HG02852 (cell line): Measurements from ENCODE around the gene CDK4.

Experiments
- ATAC-seq: cut with Tn5 transposase; IDR thresholded peaks from one replicate; pipeline ENCODE4 v1.9.1; 2021; ENCODE audit warnings: mild to moderate bottlenecking, moderate library complexity; ENCODE audit not compliant: unreplicated experiment

The CDK4 gene

DNA sequence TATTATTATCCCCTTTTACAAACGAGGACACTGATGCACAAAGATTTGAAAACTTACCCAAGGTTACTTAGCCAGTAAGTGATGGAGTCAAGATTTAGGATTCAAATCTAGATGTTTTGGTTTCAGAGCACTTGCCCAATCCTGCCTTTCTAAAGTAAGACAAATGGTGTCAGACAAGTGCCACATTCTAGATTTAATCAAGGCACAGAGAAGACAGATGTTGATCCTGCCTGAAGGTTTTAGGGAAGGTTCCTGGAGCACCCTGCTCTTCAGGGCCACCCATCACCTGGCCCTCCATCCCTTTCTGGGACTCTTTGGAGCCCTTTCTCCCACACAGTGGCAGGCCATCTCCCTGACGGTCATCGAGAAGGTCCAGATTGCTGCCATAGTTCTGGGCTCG lies 5.7 kb upstream of the CDK4 start:
- ATAC-seq: no peak

DNA sequence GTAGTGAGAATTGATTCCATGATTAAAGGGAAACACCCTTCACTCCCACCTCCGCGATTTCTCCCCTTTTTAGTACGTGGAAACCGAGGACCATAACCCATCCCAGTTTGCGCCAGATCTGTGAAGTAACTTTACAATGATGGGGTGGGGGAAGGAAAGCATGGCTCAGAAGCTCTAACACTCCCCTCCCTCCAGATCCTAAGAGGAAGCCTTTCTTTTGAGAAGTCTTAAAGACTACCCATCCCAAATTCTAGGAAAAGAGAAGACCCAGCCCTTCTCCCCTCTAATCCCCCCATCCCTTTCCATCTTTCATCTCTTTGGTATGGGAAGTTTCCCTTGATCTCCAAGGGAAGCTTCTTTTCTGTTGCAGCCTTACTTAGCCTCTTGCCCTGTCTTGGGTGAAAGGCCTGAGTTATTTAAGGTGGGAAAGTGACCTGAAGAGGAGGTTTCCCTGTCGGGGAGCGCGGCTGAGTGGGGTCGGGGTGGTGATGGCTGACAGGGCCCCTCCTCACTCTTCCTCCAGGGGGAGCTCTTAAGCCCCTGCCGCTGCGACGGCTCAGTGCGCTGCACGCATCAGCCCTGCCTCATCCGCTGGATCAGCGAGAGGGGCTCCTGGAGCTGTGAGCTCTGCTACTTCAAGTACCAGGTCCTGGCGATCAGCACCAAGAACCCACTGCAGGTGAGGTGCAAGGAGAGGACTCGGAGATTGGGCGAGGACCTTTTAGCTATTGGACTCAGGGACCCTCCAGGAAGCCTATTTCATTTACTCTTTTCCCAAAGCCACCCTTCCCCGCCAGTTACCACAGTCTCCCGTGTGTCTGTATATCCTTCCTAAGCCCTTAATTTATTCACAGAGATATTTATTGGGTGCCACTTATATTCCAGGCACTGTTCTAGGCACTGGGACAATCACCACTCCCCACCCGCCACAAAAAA lies 4.6 kb upstream of the CDK4 start:
- peak; percentile 18 for ATAC-seq

DNA sequence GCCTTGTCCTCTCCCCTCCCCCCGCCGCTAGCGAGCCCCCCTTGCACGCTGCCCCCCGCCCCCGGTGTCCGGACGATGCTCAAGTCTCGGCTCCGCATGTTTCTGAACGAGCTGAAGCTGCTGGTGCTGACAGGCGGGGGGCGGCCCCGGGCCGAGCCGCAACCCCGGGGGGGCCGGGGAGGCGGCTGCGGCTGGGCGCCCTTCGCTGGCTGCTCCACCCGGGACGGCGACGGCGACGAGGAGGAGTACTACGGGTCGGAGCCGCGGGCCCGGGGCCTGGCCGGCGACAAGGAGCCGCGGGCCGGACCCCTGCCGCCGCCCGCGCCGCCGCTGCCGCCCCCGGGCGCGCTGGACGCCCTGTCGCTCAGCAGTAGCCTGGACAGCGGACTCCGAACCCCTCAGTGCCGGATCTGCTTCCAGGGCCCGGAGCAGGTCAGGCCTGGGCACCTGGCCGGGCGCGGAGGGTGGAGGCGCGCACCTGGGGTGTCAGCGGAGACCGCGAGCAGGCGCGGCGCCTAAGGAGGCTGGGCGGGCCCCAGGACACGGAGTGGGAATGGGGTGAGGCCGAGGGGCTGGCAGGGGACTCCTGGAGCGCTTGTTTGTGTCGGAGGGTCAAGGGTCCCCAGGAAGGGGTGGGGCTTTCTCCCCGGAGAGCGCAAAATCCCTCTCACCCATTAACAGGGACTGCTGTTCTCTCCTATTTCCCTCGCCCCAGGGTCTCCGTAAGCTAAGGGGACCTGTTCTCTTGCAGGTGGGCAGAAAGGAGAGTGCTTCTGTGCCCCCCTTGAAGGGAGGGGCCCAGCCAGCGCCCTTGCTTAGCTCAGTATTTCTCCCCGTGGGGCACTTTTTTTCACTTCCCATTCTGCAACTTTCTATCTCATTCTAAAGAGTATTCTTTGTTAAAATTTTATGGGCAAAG lies 3.6 kb upstream of the CDK4 start:
- no peak for ATAC-seq

DNA sequence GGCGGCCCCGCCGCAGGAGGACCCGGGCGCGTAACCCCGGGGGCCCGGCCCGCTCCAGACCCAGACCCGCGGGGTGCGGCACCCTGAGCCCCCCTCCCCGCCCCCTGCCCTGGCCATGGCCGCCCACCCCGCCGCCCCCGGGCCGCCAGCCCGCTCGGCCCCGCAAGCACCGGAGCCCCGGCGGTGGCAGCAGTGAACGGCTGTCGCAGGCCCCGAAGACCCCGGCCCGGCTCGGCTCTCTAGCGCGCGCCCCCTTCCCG lies 3.0 kb upstream of the CDK4 start:
- no peak for ATAC-seq

DNA sequence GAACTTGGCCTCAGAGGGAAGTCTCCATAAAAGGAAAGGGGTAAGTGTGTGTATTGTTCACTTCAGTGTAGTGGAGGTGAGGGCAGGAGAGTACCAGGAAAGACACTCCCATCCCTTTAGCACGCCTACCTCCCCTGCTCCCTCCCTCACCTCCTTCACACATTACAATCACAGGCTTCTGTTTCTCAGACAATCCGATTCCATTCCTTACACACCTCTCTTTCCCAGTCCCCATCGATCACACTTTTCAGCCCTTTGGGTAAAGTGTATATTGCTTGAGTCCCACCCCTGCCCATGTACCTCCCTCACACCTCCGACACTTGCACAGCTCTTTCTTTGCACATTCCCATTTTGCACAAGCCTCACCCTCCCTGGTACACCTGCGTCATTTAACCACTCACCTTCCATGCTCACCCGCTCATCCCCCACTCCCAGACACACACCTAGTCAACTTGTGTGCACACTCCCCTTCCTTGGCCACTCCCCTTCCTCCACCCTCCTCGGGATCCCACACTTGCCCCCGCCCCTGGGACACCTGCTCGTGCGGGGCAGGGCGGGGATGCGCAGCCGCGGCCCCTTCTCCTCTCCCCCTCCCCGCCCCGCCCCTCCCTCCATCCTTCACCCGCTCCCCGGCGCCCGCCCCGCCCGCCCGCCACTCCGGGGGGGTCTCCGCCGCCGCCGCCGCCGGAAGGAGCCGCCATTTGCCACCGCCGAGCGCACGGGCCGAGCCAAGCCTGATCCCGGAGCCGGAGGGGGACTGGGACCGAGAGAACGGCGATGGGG lies 2.5 kb upstream of the CDK4 start, which contains the start of gene MARCHF9:
Gene MARCHF9, plus strand, starts transcription at position 693 of the 783 bp plus-strand sequence. CDS start 426 bp downstream, outside the sequence.
- ATAC-seq: peak; percentile 36

DNA sequence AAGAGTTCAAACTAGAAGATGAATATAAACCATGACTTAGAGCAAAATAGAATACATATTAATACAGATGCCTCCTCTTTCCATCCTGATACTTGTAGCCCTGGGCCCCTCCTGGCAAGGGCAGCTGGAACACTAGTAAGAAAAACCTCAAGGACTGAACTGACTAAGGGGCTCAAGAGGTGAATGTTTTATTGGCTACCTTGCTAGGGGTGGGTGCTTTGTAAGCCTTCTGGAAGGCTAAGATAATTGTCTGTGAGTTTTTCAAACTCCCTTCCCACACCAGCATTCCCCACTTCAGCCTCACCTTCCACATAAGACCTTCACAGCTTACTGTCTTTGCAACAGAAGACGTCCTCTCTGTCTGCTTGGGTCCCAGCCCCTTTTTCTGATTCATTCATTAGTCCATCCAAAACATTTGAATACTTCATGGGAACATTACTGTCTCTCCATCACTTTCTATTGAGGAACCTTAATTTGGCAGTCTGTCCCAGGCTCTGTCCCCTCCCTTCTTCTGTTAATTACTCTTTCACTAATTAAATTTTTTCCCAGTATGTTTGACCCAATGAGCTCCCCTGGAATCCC lies 1.7 kb upstream of the CDK4 start:
- no peak for ATAC-seq

DNA sequence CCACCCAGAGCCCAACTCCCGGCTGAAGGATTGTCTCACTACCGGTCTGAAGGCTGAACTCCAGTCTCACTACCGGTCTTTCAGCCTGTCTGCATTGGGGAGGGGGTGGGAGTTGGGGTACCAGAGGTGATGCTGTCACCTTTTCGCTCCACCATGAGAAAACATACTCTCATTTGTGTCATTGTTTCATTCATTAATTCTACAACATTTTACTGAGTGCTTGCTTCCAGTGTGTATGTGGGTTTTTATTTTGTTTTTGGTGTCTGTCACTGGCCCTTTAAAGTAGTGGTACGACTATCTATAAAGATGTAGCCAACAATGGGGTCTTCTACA lies 524 bp upstream of the CDK4 start:
- no peak for ATAC-seq

DNA sequence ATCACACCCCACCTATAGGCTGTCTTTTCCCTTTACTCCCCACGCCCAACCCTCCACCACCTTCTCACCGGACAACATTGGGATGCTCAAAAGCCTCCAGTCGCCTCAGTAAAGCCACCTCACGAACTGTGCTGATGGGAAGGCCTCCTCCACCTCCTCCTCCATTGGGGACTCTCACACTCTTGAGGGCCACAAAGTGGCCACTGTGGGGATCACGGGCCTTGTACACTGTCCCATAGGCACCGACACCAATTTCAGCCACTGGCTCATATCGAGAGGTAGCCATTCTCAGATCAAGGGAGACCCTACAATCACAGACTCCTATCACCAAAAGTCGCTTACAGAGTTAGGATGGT lies 700 bp downstream of the CDK4 start:
- no peak for ATAC-seq

DNA sequence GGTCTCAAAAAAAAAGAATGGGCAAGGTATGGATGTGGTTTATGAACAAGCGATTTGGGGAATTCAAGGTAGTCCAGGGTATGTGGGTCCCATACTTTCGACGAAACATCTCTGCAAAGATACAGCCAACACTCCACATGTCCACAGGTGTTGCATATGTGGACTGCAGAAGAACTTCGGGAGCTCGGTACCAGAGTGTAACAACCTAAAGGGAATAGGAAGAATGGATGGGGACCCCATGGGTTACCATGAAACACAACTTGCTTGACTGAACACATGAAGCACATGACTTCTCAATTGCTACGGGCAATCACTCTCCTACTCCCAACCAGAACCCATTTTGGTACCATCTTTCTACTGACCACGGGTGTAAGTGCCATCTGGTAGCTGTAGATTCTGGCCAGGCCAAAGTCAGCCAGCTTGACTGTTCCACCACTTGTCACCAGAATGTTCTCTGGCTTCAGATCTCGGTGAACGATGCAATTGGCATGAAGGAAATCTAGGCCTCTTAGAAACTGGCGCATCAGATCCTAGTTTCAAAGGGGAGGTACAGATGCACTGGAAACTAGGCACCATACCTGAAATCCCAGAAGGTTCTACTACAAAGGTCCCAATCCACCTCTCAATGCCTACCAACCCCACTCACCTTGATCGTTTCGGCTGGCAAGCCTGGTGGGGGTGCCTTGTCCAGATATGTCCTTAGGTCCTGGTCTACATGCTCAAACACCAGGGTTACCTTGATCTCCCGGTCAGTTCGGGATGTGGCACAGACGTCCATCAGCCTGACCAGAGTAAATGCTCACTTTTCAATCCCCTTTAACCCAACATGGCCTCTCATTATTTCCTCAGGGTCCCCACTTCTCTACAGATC lies 1.3 kb downstream of the CDK4 start:
- no peak for ATAC-seq

DNA sequence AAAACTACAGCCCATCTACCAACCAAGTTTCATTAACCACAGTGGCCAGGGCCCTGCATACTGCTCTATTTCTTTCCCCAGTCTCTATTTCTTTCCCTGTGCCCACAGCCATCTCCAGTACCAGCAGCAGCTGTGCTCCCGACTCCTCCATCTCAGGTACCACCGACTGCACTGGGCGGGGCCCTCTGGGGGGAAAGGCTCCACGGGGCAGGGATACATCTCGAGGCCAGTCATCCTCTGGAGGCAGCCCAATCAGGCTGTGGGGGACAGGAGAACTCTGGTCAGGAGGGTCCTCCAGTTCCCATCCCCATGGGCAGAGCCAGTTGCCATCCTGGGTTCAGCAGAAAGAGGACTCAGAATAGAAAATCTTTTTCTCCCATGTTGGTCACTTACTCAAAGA lies 3.0 kb downstream of the CDK4 start:
- ATAC-seq: no peak

DNA sequence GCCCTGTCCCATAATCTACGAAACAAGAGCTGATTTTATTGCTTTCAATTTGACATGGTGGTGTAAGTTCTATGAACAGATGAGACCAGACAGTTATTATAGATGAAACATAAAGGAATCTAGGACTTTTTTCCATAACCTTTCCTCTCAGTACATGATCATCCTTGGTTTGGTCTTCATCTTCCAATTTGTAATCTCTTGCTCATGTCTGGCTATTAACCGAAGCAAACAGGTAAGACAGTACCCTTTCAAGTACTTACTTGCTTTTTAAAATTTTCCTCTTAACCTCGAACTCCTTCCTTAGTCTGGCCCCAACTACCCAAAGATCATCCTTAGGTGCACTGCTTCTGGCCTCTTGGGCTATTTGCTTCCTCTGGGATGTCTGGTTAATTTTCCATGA lies 6.1 kb downstream of the CDK4 start:
- ATAC-seq: no peak

DNA sequence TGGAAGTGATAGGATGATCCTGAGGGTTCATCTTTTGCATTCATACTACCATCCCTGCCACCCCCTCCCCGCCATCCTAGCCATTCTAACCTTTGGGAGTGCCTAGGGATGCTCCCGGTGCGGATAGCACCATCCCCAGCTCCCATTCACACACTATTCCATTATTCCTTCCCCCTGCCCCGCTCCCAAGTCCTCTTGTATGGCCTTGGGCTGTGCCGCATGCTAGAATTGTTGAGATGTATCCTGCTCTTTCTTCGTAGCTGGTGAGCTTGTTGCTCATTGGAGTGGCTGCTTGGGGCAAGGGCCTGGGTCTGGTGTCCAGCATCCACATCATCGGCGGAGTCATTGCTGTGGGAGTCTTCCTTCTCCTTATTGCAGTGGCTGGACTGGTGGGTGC lies 6.6 kb downstream of the CDK4 start:
- ATAC-seq: no peak

DNA sequence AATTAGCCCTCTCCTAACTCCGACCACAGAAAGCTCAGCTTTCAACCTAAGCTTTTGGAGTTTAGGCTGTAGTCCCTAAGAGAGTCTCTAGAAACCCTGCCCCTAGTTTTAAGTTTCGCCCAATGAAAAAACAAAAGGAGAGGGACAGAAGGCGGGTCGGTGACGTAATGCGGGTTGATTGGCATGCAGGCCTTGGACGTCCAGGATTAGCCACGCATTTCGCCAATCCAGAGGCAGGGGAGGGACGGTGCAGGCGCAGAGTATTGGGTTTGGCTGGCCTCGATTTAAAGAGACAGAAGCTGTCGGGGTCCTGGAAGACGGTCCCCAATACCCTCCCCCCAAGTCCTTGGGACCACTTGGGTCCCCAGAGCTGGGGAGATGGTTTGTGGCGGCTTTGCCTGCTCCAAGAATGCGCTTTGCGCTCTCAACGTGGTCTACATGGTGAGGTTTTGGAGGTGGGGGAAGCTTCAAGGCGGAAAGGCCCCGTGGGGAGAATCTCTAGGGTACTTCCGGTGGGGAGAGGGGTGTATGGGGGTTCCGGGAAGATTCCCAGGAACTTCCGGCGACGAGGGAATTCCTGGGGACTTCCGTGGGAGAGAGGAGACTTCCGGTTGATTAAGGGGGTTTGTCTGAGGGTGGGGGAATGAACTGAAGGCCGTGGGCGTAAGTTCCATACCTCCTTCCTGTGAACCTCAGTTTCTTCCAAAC lies 7.2 kb downstream of the CDK4 start, which contains the start of gene TSPAN31:
Gene TSPAN31, plus strand, starts transcription at position 263 of the 708 bp plus-strand sequence. Its CDS starts 116 bp downstream, at position 379.
- ATAC-seq: peak; percentile 82

DNA sequence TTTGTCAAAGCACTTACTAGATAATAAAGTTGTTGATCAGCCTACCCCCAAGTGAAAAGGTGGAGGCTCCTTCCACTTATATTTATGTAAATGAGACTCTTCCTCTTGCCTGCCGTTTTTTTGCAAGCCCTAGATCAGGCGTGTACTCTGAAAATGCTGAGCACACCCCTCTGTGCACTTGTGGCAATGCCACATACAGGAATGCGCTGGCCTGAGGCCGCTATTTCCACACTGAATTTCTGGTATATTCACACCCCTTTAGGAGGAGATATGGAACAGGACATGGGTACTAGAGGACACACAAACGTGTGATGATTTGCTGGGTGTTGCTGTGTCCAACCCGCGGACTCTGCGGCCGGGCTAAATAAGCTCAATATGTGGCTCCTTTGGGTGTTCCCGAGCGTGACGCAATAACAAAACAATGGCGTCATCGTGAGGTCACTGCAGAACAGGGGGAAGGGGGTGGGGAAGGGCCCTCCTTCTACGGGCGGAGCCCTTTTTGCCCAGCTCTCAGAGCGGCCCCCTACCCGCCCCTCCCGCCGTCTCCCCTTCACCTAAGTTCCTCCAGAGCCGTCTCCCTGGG lies 7.8 kb downstream of the CDK4 start:
- ATAC-seq: peak; percentile 36

DNA sequence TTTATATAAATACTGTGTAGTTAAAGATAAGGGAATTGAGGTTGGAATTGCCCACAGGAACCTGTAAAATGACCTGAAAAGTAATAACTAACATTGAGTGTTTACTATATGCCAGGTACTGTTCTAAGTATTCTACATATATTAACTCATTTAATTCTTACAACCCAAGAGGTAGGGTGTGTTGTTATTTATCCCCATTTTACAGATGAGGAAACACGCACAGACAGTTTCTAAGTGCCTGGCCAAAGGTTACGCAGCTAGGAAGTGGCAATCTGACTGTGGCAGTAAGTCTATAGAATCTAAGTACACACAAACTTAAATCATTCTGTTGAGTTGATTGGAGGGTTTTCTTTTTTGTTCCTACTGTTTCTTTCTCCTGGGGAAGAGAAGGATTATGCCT lies 8.3 kb downstream of the CDK4 start:
- ATAC-seq: no peak

DNA sequence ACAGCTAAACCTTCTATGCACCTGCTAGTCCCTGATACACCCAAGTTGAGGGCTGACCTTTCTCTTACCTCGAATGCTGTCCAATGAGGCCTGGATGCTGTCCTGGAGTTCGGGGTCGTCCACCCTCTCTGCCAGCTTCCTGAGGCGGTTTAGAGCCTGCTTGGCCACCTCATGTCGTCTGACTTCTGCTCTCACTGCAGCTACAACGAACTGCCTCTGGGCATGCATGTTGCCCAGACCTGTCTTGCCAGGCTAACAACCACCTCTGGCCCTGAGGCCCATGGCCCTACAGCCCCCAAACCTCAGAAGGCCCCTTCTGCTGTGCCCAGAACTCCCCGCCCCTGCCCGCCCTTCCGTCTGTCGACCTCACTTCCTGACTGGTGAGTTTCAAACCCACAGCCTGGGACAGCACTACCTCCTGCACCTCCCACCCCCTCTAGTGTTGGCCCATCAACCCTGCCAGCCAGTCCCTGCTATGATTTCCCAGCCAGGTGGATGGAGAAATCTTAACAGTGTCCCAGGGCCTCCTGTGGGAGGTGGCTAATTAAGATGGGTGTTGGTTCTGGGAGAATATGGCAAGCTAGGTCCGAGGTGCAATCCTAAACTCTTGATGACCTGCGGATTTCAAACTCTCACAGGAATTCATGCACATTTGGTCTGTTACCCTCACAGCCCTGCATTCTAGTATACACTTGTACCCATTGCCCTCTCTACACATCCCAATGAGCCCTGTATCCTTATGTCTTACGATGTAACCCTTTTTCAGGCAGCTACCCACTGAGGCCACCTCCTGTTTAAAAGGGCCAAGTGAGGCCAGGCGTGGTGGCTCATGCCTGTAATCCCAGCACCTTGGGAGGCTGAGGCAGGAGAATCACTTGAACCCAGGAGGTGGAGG lies 10.0 kb downstream of the CDK4 start:
- peak; percentile 49 for ATAC-seq

DNA sequence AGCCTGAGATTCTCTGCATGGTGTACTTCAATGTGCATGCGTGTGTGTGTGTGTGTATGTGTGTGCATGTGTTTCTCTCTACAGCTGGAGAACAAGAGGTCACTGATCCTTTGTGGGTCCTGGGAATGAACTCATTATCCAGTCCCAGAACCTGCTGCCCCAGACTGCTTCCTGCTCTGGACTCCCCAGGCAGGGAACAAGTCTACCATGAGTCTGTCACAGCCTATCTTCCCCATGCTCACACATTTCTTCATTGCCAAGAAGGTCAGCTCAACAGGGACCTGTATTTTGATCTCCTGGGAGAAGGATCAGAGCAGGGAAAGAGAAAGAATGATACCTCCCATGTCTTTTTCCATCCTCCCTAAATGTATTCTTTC lies 10.7 kb downstream of the CDK4 start:
- no peak for ATAC-seq
